Adrenal gland (tissue), 12 donors: ENCODE results near the gene ST6GALNAC6. TPM values are rescaled to one million over a fixed set of nuclear protein-coding genes. Genes with fewer than 3 reads are reported as not detected.

ENCODE experiments used
- DNase-seq, 7 donors: peaks; one replicate each; pipeline ENCODE4 v3.0.0-alpha.2; 2019 to 2020
- H3K27ac ChIP-seq, 5 donors: fragments of 200-600 bp; sonication (generic) in 4 of 5; 1 replicate in 3 of 5; 2 replicates in 2 of 5; pipeline versions ENCODE4 v1.5.1 to v1.8.0; 2016 to 2020; ENCODE audit warnings: mild to moderate bottlenecking in 1 of 5
- H3K27me3 ChIP-seq: fragments of 200-600 bp; 2 replicates; pipeline ENCODE4 v1.8.0; 2021
- H3K36me3 ChIP-seq, 2 donors: fragments of 200-600 bp; replicated peaks in 1 of 2; 1 replicate in 1 of 2; 2 replicates in 1 of 2; pipeline versions ENCODE4 v1.5.1 to v1.8.0; 2018 to 2022
- H3K4me1 ChIP-seq, 2 donors: fragments of 200-600 bp; replicated peaks in 1 of 2; 1 replicate in 1 of 2; 2 replicates in 1 of 2; pipeline versions ENCODE4 v1.5.1 to v1.8.0; 2018 to 2021
- H3K4me3 ChIP-seq, 4 donors: fragments of 200-600 bp; sonication (generic) in 3 of 4; one replicate each; pipeline ENCODE4 v1.5.1; 2016 to 2018
- H3K9me3 ChIP-seq, 3 donors: fragments of 200-600 bp; sonication (generic) in 1 of 3; replicated peaks in 1 of 3; 1 replicate in 2 of 3; 2 replicates in 1 of 3; pipeline versions ENCODE4 v1.5.1 to v1.8.0; 2016 to 2021
- POLR2A ChIP-seq, 2 donors: fragments of 450-650 bp; IDR thresholded peaks; one replicate each; pipeline ENCODE4 v1.6.1; 2017; ENCODE audit warnings: antibody characterized with exemption in 2 of 2, mild to moderate bottlenecking in 2 of 2, moderate library complexity in 1 of 2
- WGBS, 4 donors: extraction: QIAGEN DNeasy Blood & Tissue Kit in 2 of 4; methylation state at CpG; one replicate each; pipeline versions ENCODE4 v1.1.5 to v1.1.7; 2013 to 2017; 5-methylcytosine and 5-hydroxymethylcytosine counted together
- intact Hi-C, 2 donors: fragments of 100-400 bp; cut with DNase I; formaldehyde crosslinking; loops; one replicate each; pipeline versions ENCODE4 v1.14.1 to v1.15.0; 2022 to 2023
- polyA plus RNA-seq, 3 donors: library from polyadenylated mRNA; stranded (reverse); fragments of 200-250 nt in 2 of 3; fragments of 350-450 nt in 1 of 3; fragmentation: Illumina TruSeq in 1 of 3; extraction: RNeasy Lipid Tissue Mini Kit (QIAGEN cat#74804) in 1 of 3; gene quantifications; one replicate each; pipeline ENCODE4 v1.2.3, GENCODE V29; 2013 to 2014
- total RNA-seq, 9 donors: library from RNA; depleted of rRNA in 4 of 9; stranded (reverse); fragments of >200 nt in 4 of 9; fragments of 120-200 nt in 1 of 9; fragmentation: NEBNext Ultra II Directional in 1 of 9; extraction: Animal tissue kit (Norgen Biotek cat#: 25700) in 1 of 9; gene quantifications; one replicate each; pipeline versions ENCODE4 v1.1.0 to v1.2.4, GENCODE V29; 2013 to 2023
- TF ChIP-seq, protein P1 (sequence below), 6 experiments: fragments of 450-650 bp in 4 of 6; fragments of 200-600 bp in 2 of 6; sonication (generic) in 1 of 6; IDR thresholded peaks; 1 replicate in 5 of 6; 2 replicates in 1 of 6; pipeline versions ENCODE4 v1.5.1 to v1.8.0; 2016 to 2021; ENCODE audit warnings: antibody characterized with exemption in 6 of 6, mild to moderate bottlenecking in 2 of 6, moderate library complexity in 1 of 6
- donor health status: healthy with polysubstance abuse.
- donor health status: Bipolar disorder and iron deficiency.
- donor health status: DM: yes; HTN: yes; CAD: no.
- donor health status: DM: no; HTN: no; CAD: no.
- donor health status: DM: no; HTN: no; CAD: no.
- donor health status: DM: yes; HTN: yes; CAD: no.

ST6GALNAC6 gene
- total and polyA plus RNA-seq, 12 donors = 26.7 to 129 (median 53.2) TPM

DNA sequence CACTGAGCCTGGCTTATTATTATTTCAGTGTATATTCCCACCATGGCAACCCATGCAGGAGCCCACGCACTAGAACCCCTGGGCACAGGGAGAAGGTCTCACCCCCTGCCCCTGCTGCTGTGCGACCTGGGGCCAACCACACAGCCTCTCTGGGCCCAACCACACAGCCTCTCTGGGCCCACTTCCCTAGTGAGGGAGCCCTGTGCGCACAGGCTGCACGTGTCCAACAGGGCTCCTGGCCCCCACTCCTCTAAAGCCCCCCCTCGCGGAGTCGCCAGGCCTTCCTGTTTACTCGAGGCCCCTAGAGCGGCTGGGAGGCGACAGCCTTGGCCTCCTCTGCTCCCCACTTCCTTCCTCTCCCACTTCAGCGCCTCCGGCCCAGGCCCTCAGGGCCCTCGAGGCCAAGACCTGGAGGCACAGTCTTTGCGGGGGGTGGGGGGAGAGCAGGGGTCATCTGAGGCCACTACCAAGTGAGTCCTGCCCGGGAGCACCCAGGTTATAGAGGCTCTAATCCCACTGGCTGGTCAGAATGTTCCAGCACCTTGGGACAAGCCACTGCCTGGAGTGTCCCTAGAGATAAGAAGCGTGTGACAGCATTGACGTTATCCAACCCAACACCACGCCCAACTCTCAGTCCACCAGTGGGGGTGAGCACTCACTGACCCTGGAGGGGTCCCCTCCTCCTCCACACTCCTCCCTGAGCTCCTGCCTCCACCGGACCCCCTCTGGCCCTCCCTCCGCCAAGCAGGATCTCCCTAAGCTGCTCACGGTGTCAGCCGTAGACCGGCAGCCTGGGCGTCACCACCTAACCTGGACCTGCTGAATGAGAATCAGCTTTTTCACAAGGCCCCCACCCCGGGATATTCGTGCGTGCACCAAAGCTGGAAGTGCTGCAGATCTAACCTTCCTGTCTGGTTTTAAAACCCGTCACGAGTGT is 37.1 kb downstream of the ST6GALNAC6 start:
- peak overlapping the region in 4 of 5 donors; percentile 18 to 83 (median 48) for H3K27ac ChIP-seq
- H3K36me3 ChIP-seq = no peaks in the 10 kb centered on the region
- no peaks in the 10 kb centered on the region for H3K9me3 ChIP-seq
- DNase-seq = peak; percentile 71 to 89 (median 77)
- 50 to 54% (median 50%) methylated on average over 22 to 29 of the region's 29 CpGs for WGBS, 4 donors
- intact Hi-C loops = no loop called here
- TF ChIP-seq, protein P1, sequence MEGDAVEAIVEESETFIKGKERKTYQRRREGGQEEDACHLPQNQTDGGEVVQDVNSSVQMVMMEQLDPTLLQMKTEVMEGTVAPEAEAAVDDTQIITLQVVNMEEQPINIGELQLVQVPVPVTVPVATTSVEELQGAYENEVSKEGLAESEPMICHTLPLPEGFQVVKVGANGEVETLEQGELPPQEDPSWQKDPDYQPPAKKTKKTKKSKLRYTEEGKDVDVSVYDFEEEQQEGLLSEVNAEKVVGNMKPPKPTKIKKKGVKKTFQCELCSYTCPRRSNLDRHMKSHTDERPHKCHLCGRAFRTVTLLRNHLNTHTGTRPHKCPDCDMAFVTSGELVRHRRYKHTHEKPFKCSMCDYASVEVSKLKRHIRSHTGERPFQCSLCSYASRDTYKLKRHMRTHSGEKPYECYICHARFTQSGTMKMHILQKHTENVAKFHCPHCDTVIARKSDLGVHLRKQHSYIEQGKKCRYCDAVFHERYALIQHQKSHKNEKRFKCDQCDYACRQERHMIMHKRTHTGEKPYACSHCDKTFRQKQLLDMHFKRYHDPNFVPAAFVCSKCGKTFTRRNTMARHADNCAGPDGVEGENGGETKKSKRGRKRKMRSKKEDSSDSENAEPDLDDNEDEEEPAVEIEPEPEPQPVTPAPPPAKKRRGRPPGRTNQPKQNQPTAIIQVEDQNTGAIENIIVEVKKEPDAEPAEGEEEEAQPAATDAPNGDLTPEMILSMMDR (IDR thresholded peaks at IDR 0.05) = no peak
- TF ChIP-seq POLR2A (IDR thresholded peaks at IDR 0.05) = no peak
- H3K4me1 ChIP-seq = peaks cover 0 to 39% of the 10 kb centered on the region in 2 donors
- H3K4me3 ChIP-seq = no peak overlapping the region
- H3K27me3 ChIP-seq = no peaks in the 10 kb centered on the region

DNA sequence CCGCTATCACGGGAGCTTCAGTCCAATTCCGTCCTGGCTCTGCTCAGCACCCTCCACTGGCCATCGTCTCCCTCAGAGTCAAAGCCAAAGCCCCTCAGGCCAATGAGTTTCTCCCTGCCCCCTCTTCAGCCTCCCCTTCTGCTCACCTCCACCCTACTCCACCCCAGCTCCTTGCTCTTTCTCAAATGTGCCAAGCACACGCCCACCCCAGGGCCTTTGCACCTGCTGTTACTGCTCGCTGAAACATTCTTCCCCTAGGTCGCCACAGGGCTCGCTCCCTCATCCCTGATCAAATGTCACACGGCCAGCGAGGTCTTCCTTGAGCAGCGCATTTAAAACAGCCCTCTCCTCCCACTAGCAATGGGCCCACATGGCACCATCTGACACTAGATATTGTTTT is 38.6 kb downstream of the ST6GALNAC6 start:
- no peak for TF ChIP-seq POLR2A (IDR thresholded peaks at IDR 0.05)
- TF ChIP-seq, protein P1 (IDR thresholded peaks at IDR 0.05) = no peak
- H3K27ac ChIP-seq = peak overlapping the region in 1 of 5 donors; percentile 36
- intact Hi-C loops = no loop called here
- peaks cover 0 to 41% of the 10 kb centered on the region in 2 donors for H3K4me1 ChIP-seq
- WGBS, 4 donors = 89 to 96% (median 94%) methylated on average over 11 of the region's 11 CpGs
- H3K4me3 ChIP-seq = no peak overlapping the region
- no peaks in the 10 kb centered on the region for H3K27me3 ChIP-seq
- no peak for DNase-seq
- no peaks in the 10 kb centered on the region for H3K9me3 ChIP-seq
- no peaks in the 10 kb centered on the region for H3K36me3 ChIP-seq

DNA sequence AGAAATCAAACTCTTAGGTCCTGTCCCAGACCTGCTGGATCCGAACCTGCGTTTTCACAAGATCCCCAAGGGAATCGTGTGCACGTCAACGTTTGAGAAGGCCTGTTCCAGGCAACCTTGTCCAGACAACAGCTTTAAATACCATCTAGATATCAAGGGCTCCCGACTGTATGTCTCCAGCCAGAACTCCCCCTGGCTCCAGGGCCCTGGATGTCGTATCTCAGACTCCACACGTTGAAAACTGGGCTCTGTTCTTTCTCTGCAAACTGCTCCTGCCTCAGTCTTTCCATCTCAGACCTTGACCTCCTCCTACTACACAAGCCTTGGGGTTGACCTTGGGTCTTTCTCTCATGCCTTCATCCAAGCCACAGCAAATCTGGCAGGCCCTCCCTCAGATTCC is 39.1 kb downstream of the ST6GALNAC6 start:
- 45 to 61% (median 49%) methylated on average over 8 of the region's 8 CpGs for WGBS, 4 donors
- Histone ChIP-seq H3K36me3 (no peaks in the 10 kb centered on the region), H3K4me1 (peaks cover 0 to 41% of the 10 kb centered on the region in 2 donors), H3K4me3 (no peak overlapping the region), H3K9me3 (no peaks in the 10 kb centered on the region), H3K27me3 (no peaks in the 10 kb centered on the region), H3K27ac (peak overlapping the region in 1 of 5 donors; percentile 36)
- DNase-seq = no peak
- intact Hi-C loops = no loop called here
- no peak for TF ChIP-seq POLR2A (IDR thresholded peaks at IDR 0.05)
- TF ChIP-seq, protein P1 (IDR thresholded peaks at IDR 0.05) = no peak

DNA sequence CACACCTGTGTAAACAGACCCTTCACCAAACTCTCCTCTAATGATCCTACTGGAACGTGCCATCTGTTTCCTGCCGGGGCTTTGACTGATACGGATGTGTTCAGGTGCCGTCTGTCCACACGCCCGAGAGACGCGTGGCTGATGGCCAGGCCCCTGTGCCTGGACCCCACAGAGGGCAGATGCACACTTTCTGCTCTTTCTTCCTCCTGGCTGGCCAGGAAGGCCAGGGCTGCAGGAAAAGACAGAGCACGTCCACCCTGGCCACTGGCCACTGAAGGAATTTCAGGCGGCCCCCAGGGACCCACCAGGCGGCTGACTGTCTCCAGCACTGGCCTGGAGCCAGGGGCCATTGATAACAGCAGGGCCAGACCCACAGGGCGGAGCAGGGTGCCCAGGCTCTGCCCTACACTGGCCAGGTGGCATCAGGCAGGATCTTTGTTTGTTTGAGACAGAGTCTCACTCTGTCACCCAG is 41.3 kb downstream of the ST6GALNAC6 start:
- Histone ChIP-seq H3K27ac (peak overlapping the region in 2 of 5 donors; percentile 53 to 84), H3K4me3 (no peak overlapping the region), H3K27me3 (no peaks in the 10 kb centered on the region), H3K9me3 (no peaks in the 10 kb centered on the region), H3K4me1 (peaks cover 0 to 45% of the 10 kb centered on the region in 2 donors), H3K36me3 (no peaks in the 10 kb centered on the region)
- peak in 4 of 7 donors; percentile 54 to 78 (median 66) for DNase-seq
- 41 to 57% (median 50%) methylated on average over 6 to 12 of the region's 12 CpGs for WGBS, 4 donors
- TF ChIP-seq, protein P1 (IDR thresholded peaks at IDR 0.05) = peak in 1 of 6 experiments; percentile 12
- TF ChIP-seq POLR2A (IDR thresholded peaks at IDR 0.05) = no peak
- intact Hi-C loops = no loop called here
